Panc1 (cell line): Measurements from ENCODE around the gene CAMK2B.

Experiments used
- CTCF ChIP-seq: fragments of 450-650 bp; IDR thresholded peaks from 2 replicates; pipeline ENCODE4 v1.5.1; 2017; ENCODE audit warnings: mild to moderate bottlenecking
- POLR2AphosphoS5 ChIP-seq: IDR thresholded peaks from 2 replicates; pipeline ENCODE4 v1.6.1; 2012; ENCODE audit warnings: mild to moderate bottlenecking, low read depth, low read length, moderate library complexity
- REST ChIP-seq, 2 experiments: IDR thresholded peaks; 2 replicates each; pipeline ENCODE4 v1.6.1; 2011 to 2012; ENCODE audit warnings: low read depth in 2 of 2, control low read depth in 1 of 2, low read length in 1 of 2, mild to moderate bottlenecking in 1 of 2, moderate library complexity in 1 of 2; ENCODE audit not compliant: insufficient read depth in 1 of 2
- SIN3A ChIP-seq: IDR thresholded peaks from 2 replicates; pipeline ENCODE4 v1.6.1; 2012; ENCODE audit warnings: low read depth, mild to moderate bottlenecking, low read length, moderate library complexity, borderline replicate concordance; ENCODE audit not compliant: insufficient read depth

- no peak for TF ChIP-seq CTCF
- TF ChIP-seq POLR2AphosphoS5: no peak
- no peak for TF ChIP-seq SIN3A
- no peak for TF ChIP-seq REST (IDR thresholded peaks at IDR 0.05; ENCODE audit: insufficient read depth in 1 of 2, low read depth in 2 of 2, low read length in 1 of 2)
Observed at GRCh38 chr7:44341401-44341800, 16.0 kb upstream of the CAMK2B start.
